ENCODE results near the gene TRPM2.

Gene TRPM2

DNA sequence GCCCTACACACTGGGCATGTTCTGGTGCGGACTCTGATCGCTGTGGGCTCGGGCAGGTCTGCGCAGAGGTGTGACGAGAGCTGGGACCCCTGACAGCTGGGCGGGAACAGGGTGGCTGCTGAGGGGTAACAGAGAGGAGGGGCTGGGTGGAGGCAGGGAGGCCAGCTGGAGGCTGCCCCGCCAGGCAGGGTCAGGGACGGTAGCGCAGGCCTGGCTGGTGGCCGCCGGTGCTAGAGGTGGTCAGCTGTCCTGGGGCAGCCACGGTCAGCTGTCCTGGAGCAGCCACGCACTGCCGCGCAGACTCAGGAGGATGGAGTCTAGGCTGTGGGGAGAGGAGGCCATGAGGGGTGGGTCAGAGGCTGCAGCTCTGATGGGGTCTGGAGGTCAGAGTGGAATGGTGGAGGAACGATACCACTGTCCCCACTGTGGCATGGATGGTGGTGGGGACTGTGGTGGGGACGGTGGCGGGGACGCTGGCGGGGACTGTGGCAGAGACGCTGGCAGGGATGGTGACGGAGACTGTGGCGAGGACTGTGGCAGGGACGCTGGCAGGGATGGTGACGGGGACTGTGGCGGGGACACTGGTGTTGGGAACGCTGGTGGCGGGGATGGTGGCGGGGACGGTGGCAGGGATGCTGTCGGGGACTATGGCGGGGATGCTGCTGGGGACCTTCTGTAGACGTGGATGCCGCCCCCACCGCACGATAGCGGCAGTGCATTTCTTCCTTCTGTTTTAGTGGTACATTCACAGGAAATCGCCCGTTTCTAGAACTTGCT, 80.6 kb downstream of the TRPM2 start:
- DNase-seq = no peak

DNA sequence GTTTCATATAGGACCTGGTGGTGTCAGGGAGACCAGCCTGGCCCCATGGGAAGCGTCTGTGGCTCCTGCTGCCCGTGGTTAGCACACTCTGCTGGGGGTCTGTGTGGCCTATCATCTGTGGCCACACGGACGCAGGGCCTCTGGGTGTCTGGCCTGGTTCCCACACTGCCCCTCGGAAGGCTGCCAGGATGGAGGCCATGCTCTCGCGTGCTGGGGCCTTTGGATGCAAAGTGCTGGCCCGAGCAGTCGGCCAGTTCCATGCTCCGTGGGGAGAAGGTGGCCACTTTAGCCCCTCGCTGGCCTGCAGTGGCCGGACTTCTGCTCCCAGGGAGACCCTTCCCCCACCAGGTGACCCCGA, 81.1 kb downstream of the TRPM2 start:
- DNase-seq = no peak

DNA sequence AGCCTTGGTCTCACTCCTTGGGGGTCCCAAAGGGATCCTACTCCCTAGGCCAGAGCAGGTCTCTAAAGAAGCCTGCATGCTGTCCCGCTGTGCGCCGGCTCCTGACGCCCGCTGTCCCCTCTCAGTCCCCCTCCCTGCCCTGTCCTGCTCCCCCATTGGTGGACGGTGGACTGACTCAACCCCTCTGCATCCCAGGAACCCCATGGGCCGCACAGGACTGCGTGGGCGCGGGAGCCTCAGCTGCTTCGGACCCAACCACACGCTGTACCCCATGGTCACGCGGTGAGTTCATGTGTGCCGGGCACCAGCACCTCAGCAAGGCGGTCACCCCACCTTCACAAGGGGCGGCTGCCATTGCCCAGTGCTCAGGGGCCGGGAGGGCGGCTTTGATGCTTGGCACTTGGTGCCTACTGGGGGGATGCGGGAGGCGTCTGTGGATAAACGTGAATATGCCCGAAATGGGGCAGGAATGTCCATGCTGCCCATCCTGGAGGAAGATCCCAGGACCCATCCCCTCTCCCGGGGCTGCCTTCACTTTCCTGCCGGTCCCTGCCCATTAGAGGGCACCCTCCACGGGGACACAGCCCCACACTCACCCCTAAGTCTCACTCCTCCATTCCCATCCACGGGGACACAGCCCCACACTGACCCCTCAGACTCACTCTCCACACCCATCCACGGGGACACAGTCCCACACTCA, 81.7 kb downstream of the TRPM2 start:
- no peak for DNase-seq

DNA sequence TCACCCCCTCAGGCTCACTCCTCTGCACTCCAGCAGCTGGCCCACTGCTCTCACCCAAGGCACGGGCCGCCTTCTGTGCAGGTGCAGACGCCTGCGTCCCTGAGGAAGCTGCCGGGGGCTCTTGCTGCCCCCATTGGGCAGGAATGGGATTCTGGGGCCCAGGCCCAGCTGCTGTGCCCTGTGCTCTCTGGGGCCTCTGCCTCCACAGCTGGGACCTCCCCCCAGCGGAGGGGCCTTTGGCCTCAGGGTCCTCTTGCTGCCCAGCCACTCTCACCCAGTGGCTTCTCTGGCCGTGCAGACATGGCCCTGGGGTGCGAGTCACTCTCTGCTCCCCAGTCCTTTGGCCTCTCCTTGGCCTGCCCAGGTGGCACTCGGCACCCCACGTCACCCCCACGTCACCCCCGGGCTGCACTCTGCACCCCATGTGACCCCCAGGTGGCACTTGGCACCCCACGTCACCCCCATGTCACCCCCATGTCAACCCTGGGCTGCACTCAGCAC, 82.7 kb downstream of the TRPM2 start:
- no peak for DNase-seq

DNA sequence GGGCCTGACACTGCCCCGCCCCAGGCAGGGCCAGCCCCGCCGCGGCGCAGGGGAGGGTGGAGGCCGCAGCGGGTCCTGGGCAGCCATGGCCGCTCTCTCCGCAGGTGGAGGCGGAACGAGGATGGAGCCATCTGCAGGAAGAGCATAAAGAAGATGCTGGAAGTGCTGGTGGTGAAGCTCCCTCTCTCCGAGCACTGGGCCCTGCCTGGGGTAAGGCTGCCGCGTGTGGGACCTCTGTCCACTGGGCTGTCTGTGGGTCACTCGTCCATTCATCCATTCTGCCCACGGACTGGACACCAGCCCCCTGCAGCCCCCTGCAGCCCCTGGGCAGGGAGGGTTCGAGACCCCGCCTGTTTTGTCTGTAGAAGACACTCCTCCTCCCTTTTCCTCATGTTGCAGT, 83.5 kb downstream of the TRPM2 start:
- DNase-seq = no peak

DNA sequence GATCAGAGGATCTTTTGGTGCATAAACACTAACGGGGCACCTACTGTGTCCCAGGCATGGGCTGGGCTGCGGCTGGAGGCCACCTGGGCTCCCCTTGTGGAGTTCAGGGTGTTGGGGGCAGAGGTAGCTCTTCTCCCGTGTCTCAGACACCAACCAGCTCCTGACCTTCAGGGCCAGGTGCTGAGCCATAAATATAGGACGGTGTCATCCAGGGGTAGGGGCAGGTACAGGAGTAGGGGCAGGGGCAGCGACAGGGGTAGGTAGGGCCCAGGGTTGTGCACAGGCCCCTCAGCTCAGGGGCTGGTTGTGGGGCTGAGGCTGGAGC, 83.9 kb downstream of the TRPM2 start:
- DNase-seq = no peak

DNA sequence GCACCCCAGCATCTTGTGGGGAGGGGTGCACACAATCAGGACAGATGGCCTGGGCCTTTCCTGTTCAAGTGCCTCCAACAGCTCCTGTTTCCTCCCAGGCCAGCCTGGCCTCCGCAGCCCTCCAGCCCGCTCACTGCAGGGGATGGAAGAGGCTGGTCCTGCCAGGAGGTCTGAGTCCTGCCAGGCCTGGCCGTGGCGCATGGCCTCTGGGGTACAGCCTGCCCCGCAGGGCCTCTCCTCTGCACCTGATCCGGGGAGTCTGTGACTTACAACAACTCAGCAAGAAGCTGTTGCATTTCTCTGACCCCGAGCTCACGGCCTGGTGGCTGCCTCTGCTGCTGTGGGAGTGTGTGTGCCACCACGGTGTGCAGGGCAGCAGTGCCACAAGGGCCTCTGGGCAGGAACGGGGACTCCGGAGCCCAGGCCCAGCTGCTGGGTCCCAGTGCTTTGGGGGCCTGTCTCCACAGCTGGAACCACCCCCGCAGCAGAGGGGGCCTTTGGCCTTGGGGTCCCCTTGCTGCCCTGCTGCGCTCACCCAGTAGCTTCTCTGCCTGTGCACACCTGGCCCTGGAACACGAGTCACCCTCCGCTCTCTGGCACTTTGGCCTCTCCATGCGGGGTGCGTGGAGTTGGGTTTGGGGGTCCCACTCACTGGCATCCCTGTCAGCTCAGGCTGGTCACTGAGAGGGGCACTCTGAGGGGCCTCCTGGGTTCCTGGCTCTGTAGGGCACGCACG, 84.4 kb downstream of the TRPM2 start:
- no peak for DNase-seq

DNA sequence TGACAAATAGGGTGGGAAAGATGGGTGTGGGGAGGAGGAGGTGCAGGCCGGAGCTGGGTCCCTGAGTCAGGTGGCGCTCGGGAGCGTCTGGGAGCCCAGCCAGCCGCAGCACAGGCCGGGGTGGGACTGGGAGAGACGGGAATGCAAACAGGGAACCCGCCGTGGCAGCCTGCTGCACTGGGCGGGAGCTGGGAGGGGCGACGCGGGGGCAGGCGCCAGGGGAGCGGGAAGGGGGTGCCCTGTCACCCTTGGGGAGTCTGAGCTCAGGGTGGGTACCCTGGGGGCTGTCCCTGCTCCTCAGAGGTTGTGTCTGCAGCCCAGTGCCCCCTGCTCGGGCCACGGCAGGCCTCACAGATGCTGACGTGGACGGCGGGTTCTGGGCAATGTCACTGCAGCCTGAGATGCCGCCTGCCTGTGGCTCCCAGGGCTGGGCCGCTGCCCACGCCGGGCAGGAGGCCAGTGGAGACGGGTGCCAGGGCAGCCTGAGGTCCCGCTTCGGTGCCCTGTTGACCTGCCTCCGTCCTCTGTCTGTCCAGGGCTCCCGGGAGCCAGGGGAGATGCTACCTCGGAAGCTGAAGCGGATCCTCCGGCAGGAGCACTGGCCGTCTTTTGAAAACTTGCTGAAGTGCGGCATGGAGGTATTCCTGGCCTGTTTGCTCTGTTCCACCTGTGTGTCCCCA, 85.2 kb downstream of the TRPM2 start:
- DNase-seq = no peak

DNA sequence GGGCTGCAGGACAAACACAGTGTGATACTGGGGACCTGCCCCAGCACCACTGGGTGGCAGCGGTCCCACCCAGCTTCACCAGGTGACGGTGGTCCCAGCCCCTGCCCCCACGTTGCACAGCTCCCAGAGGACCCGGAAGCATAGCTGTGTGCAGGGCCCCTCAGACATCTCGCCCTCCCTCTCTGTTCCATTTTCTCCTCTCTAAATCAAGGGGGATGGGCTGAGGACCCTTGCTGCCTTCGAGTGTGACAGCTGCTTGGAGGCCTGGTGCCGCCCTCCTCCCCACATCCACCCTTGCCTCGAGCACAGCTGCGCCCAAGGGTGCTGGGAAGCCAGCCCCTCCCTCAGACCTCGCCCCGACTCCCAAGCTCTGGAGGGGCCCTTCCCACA, 85.8 kb downstream of the TRPM2 start:
- no peak for DNase-seq

DNA sequence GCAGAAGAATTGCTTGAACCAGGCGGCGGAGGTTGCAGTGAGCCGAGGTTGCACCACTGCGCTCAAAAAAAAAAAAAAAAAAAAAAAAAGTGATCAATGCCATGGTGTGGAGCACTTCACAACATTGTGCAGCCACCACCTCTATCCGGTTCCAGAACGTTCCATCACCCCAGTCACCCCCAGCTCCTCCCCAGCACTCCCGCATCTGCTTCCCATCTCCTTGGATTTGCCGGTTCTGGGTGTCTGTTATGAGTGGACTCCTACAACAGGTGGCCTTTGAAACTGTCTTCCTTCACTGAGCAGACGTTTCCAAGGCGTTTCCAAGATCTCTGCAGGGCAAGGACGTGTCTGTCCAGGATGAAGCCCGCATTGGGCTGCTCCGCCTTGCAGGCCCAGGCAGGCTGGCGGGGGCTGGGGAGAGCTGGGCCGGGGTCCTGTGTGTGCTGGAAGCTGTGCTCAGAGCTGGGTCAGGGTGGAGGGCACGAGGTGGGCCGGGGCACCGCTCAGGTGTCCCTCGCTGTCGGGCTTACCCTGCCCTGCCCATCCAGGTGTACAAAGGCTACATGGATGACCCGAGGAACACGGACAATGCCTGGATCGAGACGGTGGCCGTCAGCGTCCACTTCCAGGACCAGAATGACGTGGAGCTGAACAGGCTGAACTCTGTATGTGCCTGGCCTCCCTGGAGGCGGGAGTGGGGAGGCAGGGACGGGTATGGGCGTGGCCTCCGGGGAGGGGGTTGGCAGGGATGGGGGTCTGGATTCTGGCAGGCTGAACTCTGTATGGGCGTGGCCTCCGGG, 87.0 kb downstream of the TRPM2 start:
- DNase-seq = no peak

DNA sequence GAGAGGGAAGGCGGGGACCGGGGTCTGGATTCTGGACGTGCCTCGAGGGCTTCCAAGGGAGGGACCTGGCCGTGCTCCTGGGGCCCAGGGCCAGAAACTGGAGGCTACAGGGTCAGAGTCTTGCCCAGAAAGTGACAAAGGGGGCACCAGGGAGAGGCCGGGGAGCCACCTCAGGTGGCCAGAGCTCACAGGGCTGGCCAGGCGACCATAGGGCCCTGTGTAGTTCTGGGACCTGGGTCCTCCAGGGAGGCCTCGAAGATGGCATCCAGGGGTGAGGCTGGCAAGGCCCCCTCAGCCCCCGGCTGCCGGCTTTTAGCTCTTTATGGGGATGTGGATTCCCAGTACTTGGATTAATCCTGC, 87.6 kb downstream of the TRPM2 start:
- DNase-seq = no peak

DNA sequence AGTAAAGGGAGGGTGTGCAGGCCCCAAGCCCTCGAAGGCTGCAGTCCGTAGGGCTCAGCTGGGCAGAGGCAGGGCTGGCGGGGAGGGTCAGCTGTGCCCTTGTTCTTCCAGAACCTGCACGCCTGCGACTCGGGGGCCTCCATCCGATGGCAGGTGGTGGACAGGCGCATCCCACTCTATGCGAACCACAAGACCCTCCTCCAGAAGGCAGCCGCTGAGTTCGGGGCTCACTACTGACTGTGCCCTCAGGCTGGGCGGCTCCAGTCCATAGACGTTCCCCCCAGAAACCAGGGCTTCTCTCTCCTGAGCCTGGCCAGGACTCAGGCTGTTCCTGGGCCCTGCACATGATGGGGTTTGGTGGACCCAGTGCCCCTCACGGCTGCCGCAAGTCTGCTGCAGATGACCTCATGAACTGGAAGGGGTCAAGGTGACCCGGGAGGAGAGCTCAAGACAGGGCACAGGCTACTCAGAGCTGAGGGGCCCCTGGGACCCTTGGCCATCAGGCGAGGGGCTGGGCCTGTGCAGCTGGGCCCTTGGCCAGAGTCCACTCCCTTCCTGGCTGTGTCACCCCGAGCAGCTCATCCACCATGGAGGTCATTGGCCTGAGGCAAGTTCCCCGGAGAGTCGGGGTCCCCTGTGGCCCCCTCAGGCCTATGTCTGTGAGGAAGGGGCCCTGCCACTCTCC, 88.3 kb downstream of the TRPM2 start:
- no peak for DNase-seq

DNA sequence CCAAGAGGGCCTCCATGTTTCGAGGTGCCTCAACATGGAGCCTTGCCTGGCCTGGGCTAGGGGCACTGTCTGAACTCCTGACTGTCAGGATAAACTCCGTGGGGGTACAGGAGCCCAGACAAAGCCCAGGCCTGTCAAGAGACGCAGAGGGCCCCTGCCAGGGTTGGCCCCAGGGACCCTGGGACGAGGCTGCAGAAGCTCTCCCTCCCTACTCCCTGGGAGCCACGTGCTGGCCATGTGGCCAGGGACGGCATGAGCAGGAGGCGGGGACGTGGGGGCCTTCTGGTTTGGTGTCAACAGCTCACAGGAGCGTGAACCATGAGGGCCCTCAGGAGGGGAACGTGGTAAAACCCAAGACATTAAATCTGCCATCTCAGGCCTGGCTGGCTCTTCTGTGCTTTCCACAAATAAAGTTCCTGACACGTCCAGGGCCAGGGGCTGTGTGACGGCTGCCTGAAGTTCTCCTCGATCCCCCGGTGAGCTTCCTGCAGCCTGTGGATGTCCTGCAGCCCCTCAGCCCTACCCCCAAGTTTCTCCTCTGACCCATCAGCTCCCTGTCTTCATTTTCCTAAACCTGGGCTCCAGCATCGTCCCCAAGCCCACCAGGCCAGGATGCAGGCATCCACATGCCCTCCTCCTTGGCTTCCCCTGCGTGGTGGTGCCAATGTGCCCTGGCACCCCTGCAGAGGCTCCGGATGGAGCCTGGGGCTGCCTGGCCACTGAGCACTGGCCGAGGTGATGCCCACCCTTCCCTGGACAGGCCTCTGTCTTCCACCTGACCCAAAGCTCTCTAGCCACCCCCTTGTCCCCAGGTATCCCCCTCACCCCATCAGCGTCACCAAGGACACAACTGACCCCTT, 89.1 kb downstream of the TRPM2 start:
- DNase-seq = no peak

DNA sequence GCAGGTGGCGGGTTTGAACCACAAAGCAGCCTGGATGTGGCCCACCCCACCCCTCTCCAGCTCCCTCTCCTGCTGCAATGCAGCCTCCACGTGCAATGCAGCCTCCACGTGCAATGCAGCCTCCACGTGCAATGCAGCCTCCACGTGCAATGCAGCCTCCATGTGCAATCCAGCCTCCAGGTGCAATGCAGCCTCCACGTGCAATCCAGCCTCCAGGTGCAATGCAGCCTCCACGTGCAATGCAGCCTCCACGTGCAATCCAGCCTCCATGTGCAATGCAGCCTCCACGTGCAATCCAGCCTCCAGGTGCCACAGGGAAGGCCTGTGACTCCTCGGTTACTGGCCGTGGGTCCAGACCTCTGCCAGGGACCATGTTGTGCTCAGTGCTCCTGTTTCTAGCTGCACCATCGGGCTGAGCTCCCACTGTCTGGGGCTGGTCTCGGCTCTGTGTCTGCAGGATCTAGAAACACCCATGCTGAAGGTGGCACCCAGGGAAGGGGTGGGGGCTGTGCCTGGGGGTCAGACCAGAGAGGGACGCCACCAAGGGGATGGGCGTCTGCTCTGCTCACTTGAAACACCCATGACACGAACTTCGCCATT, 90.0 kb downstream of the TRPM2 start:
- no peak for DNase-seq

DNA sequence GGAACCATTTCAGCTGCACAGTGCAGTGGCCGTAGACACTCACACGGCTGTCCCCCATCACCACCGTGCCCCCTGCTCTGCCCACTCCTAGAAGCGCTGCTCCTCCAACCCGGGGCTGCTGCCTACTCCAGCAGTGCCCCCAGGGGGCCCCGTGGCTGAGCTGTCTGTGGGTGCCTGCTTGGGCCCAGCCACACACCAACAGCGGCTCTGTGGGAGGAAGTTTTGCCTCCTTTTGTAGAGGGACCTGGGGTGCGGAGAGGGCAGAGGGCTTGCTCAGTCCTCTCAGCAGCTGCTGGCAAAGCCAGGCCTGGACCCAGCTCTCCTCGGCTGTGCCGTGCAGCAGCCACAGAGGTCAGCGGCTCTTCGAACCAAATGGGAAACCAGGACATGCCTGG, 90.5 kb downstream of the TRPM2 start:
- no peak for DNase-seq

DNA sequence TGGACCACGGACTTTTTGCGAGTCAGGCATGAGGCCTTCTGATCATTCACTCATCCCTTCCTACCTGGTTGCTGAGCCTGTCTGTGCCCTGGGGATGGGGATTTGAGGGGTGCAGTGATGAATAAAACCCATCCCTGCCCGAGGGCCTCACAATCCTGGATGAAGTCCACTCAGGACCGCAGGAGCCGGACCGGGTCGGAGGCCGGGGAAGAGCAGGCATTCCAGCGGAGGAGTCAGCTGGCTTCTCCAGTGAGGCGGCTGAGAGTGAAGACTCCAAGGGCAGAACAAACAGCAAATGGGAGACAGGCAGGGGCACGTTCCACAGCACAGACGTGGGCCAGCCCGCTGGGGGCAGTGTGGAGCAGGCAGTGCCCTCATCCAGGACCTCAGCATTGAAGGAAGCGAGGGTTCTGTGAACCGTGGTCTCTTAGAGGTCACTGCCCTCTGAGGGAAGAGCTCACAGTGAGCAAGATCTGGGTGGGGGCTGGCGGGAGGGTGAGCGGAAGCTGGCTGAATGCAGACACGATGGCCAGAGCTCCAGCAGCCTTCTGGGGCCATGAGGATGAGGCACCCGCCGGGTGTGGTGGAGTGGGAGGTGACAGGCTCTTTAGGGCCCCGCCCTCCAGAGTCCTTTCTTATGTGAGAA, 91.0 kb downstream of the TRPM2 start:
- peak in 1 of 2 donors; percentile 21 for DNase-seq

DNA sequence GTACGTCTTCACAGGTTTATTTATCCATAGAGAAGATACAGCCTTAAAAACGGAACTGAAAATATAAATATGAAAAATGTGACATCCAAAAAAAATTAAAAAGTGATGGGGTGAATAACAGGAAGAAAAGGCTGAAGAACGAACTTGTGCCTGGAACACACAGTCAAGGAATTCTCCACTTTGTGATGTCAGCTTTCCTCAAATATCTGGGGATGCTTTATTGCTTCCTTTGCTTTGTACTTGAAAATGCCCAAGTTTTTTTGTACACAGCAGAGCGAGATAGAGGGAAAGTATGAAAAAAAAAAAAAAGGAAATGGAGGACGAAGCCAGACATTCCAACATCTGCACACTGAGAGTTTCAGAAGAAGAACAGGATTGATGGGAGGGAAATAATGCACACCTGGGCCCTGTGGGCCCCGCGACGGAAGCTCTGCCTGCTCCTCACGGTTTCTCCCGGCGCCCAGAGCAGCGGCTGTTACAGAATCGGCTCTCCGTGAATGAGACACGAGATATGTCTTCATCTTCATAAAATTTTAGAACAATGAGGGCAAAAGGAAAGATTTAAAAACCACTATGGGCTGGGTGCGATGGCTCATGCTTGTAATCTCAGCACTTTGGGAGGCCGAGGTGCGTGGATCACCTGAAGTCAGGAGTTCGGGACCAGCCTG, 91.9 kb downstream of the TRPM2 start:
- DNase-seq = no peak

DNA sequence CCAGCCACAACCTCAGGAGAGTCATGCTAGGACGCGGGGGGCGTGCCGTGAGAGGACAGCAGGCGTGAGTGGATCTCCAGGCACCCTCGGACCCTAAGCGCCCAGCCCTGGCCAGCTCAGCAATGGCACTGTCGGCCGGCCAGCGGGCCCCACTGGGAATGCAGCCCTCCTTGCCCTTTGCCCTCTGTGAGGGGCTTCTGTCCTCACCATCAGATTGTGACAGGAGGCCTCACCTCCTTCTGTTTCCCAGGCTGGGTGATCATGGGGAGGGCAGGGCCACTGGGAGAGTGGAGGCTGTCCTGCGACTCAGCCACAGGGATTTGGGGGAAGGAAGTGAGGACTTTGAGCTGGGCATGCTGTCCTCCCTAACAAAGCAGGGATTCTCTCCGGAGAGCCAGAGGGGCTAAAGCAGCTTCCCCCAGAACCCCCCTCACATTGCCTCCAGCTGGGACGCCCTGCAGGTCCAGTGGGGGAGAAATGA, 95.3 kb downstream of the TRPM2 start:
- no peak for DNase-seq

All from stimulated activated CD4-positive, alpha-beta T cell treated with anti-CD3 and anti-CD28 coated beads, Interleukin-2, amount 100 ng/mL, for 24 hours (primary cell).